GM19324 (cell line): ENCODE results near the gene PCLO.

Source experiments
- ATAC-seq: cut with Tn5 transposase; IDR thresholded peaks from one replicate; pipeline ENCODE4 v1.9.1; 2021; ENCODE audit warnings: mild to moderate bottlenecking, moderate library complexity; ENCODE audit not compliant: unreplicated experiment, low FRiP score

Gene PCLO

DNA sequence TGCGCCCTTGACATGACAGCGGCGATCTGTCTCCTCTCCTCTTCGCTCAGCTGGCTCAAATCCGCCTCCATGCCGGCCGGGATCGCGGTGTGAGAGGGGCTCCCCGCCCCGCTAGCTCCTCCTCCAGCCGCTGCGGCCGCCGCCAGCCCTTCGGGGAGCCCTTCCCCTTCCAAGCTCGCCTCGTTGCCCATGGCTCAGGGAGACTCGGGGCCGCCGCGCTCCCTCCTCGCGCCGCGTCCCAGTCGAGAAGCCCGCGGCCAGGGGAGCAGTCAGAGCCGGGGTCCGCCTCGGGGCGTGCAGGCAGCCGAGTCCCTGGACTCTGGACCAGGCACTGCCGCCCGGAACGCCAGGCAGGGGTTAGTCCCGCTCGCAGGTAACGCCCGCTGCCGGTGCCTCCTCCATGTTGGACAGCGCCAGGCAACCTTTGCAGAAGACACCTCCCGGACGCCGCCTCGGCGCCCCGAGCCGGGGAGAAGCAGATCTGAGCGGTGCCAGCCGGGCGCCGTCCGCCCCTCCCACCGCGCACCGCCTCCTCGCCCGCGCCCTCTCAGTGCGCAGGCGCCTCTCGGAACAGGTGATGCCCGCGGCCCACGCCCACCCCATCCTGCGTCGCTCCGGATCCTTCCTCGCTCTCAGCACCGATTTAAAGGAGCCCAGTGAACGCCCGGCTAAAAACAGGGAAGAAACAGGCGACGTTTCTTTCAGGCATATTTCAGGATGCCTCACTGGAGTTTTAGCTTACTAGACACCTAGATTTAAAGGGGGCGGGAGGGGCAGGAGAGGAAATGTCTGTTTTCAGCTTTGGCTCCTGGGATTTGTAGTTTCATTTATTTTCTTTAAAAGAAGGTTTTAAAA, at the start of gene PCLO:
PCLO (minus strand) TSS at position 483 of the 855 bp plus-strand sequence; CDS start at position 191, 292 bp downstream.
- peak; percentile 92 for ATAC-seq

DNA sequence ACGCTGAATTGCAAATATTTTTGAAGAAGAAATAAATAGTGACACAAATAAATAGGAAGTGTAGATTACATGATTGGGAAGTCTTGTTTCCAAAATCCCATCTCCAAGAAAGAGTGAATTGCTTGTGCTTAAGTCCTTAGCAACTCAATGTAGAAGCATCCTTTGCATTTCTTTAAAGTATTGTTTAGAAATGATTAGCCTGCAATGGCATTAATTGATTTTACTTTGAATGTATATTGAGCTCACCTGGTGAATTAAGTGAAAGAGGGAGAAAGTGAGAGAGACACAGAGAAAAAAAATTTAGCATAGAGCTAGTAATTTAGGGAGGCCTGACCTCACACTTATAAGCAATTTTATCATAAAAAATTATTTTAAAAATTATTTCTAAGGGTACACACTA, 49.0 kb upstream of the PCLO start:
- no peak for ATAC-seq

- ATAC-seq: no peak
Measured at GRCh38 chr7:83210479-83210878, 47.8 kb upstream of the PCLO start.

DNA sequence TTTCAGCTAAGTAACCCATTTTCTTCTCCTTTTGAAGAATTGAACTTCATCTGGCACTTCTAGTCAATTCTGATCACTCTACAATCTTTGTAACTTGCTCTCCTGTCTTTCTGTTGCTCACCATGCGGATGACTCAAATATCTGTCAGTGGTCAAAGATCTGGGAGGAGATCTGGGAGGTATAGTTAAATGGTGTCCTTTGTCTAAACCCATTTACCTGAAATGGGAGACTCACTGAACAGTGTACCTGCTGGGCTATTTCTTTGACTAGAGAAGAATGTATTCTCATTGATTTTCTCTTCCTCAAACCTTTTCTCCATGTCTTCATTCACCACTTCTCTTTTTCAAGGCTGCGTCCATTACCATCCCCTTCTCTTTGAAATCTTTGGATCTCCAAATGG, 42.0 kb upstream of the PCLO start:
- no peak for ATAC-seq

DNA sequence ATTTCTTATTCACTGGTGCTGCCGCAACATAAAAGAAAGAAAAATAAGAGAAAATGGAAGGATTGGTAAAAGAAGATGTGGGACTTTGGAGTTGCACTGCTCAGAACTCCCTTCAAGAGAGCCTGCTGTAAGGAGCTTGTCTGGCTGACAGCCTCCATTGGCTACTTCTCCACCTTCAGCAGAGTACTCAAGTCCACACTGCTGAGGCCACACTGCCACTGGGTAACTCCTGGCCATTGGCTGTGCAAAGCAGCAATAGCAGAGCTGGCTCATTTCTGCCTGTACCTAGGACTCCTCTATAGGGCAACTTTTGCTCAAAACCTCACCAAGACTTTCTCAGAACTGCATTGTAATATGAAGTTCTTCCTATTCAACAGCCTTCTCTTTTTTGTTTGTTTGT, 38.7 kb upstream of the PCLO start:
- no peak for ATAC-seq

DNA sequence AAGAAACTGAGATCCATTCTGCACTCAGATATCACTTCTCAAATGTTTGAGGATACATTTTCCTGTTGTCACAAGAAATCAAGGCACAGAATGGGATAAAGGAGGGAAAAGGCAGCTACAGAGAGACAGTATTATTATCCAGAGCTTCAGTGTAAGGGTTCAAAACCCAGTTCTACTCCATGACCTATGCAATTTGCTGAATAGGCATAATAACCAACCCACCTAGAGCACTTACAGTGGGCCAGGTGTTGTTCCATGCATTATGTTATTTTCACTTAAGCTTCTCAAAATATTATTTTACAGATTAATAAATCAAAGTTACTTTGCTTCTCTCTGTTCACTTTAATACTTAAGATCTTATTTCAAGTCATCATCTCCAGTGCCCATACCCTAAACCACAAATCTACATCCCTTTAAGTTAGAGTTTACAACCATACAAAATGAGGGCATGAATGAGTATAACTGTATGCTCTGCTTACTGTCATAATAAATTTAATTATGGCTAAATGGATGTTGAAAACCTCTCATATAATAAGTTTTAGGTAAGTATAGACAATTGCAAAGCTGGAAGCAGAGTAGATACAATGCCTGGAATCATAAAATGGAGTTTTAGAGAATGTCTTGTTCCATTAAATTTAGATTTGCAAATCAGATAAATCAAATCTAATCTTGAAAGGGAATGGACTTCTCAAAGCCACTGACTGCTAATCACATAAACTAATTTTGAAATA, 28.1 kb upstream of the PCLO start:
- no peak for ATAC-seq

DNA sequence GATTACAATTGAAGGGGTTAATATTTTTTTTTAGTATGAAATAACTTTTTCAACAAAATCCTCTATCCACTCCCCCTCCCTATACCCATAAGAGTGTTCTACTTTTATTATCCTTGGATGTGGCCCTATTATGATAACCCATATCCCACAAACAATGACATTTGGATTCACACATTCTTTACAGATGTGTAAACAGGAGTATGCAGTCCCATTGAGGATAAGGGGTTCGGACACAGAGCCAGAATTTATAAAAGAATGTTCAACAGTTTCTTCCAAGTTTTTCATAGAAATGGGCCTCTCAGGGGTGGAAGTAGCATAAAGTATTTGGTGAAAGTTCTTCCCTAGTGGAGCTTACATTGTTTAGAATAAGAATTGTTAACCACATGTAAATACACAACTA, 16.1 kb upstream of the PCLO start:
- ATAC-seq: no peak

- ATAC-seq: no peak
Measured at GRCh38 chr7:83178066-83178465, 15.4 kb upstream of the PCLO start.

GRCh38 chr7:83173664-83174063, 11.0 kb upstream of the PCLO start:
- no peak for ATAC-seq

DNA sequence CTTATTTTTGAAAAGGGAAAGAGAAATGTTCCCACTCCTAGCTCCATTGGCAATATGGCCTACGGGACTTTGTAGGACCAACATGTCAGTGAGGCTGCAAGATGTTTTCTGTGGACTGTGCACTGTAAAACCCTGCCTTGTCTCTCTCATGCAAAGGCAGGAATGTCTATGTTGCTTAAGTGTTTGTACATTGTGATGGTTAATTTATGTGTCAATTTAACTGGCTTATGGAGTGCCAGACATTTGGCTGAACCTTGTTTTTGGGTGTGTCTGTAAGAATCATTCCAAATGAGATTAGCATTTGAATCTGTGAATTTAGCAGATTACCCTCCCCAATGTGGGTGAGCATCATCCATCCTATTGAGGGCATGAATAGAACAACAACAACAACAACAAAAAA, 4.1 kb upstream of the PCLO start:
- no peak for ATAC-seq

DNA sequence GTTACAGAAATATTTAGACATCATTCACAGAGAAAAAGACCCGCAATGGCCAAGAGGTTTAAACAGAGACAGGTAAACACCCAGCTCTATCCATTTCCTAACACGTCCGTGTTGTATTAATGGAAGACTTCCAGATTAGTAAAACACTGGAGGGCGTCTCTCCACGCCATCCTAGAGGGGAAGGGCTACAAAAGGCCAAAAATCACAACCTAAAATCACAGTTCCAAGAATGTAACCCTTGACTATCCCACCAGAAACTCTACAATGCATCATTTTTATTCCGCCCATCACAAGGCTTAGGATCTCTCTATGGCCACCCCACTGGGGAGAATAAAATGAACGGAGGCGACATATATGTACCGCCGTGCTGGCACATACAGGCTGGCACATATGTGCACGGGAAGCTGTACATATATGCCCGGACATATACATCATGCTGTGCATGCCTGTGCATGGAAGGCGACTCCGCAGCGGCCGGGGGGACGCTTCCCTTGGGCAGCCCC, 734 bp downstream of the PCLO start:
- peak; percentile 23 for ATAC-seq

GRCh38 chr7:83161186-83161585, 1.5 kb downstream of the PCLO start:
- ATAC-seq: no peak

- ATAC-seq: no peak
Measured at GRCh38 chr7:83159731-83160130, 3.0 kb downstream of the PCLO start.

GRCh38 chr7:83156006-83156405, 6.7 kb downstream of the PCLO start:
- no peak for ATAC-seq

GRCh38 chr7:83155407-83155806, 7.3 kb downstream of the PCLO start:
- ATAC-seq: no peak

DNA sequence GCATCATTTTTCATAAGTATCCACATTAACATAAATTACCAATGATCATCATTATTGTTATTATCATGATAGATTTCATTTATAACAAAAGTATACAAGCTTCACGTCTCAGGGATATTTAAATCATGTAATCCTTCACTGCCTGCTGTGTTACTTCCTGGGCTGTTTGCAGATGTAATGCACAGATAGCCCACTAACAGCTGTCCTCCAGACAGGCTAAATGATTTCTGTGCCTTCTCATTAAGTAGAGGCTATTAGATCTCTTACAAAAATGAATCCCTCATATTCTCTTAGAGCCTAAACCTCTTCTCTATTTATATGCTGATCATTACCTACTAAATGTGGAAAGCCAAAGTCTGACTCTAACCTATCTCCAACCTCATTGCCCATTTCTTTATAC, 9.3 kb downstream of the PCLO start:
- ATAC-seq: no peak

DNA sequence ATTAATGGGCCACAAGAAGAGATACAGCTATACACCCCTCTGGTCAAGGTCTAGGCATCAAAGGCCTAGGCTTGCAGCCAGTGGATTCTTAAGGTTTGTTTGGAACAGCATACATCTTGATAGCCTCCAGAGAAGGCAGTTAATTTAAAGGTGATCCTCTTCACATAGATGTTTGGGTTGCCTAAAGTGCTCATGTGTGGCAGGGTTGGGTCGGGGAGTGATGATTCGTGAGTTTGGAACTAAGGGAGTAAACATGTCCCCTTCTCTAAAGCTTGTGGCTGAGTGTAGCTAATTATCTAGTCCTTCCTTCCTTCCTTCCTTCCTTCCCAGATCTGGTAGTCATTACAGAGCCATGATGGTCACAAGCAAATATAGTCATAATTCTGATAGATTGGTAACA, 12.4 kb downstream of the PCLO start:
- no peak for ATAC-seq

DNA sequence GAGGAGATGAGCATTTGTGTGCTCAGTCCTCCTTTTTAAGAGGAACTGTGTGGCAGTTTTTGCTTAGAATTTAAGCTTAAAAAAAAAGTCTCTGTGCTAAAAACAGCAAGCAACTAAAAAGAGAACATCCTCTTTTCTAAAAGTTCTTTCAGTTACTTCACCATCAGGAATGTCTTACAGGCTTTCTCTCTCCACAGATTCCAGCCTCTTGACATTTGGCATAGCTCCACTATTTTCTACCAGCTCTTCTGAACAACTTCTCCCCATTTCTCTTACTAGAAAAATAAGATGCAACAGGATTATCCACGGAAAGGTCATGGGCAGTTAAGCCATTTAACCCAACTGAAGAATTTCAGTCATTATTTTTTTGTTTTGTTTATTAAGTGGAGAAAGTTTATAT, 13.2 kb downstream of the PCLO start:
- ATAC-seq: no peak

GRCh38 chr7:83148776-83149175, 13.9 kb downstream of the PCLO start:
- no peak for ATAC-seq

DNA sequence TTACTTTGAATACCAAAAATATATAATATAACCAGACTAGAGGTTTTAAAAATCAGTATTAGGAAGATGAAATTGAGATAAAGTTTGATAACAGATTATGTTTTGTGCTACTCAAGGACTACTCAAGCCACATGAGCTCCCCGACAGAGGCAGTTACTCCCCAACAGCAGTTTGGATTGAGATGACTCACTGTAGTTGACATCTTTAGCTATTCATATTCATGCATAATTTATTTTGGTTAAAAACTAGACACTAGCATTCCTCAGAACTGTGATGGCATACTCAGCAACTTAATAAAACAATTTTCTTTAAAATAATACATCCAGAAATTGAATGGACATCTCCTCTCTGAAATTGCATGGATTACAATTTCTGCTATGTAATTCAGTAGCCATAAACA, 19.6 kb downstream of the PCLO start:
- no peak for ATAC-seq

DNA sequence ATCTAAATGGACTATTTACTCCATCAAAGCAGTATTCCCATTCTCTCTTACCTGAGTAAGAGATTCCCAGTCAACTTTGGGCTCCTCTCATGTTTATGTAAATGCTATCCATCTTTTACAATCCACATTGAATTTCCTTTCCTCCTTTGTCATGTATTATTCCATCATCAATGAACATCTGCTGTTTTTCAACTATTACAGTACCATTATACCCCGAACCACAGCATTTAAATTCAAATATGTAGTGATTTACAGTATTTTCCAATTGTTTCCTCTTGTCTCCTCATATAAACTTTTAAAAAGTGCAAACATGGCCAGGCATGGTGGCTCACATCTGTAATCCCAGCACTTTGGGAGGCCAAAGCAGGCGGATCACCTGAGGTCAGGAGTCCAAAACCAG, 20.3 kb downstream of the PCLO start:
- ATAC-seq: no peak

DNA sequence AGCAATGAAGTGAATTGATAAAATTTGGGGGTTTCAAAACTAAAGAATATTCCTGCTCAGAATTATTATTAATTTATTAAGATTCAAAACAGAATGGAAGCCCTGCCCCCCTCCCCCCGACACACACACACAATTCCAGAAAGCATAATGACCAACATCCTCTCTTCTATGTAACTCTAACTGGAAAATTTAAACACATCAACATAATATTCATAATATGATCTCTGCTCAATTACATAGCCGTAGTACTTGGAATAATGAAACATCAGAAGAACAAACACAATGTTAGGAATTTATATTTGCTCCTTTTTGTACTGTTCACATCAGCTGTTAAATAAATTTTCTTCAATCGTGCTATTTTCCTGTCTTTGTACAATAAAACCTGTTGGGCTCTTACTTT, 20.8 kb downstream of the PCLO start:
- ATAC-seq: no peak
